Gastrocnemius medialis (tissue), 4 donors: ENCODE data around the gene ANO5.

Experiments
- CTCF ChIP-seq, 5 experiments: fragments of 450-650 bp in 3 of 5; fragments of 200-600 bp in 2 of 5; sonication (generic) in 2 of 5; IDR thresholded peaks in 4 of 5; conservative IDR thresholded peaks in 1 of 5; 1 replicate in 4 of 5; 2 replicates in 1 of 5; pipeline ENCODE4 v1.5.1; 2016 to 2019; ENCODE audit warnings: antibody characterized with exemption in 5 of 5, mild to moderate bottlenecking in 3 of 5, moderate library complexity in 3 of 5
- POLR2A ChIP-seq, 2 donors: fragments of 450-650 bp; IDR thresholded peaks; one replicate each; pipeline ENCODE4 v1.6.1; 2017; ENCODE audit warnings: antibody characterized with exemption in 2 of 2, mild to moderate bottlenecking in 2 of 2, moderate library complexity in 2 of 2

DNA sequence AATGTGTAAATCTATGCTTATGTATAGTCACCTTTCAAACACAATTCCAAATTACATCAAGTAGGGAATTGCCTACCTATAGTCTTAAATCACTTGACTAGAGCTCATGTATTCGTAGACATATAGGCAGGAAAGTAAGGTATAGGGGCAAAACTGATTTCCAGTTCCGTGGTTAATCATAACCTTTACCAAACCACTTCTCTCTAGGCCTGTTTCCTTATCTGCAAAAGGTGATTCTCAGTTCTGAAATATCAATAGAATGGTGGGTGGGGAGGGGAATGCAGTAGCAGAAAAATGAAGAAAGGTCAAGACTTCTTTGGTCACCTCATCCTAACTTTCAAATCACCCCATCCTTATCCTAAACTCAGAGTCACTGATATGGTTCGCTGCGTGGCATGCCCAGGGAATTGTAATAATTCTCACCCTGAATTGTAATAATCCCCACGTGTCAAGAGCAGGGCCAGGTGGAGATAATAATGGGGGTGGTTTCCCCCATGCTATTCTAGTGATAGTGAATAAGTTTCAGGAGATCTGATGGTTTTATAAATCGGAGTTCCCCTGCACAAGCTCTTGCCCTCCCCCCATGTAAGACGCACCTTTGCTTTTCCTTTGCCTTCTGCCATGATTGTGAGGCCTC lies 1.9 kb upstream of the ANO5 start:
- TF ChIP-seq POLR2A (IDR thresholded peaks at IDR 0.05), result no peak
- TF ChIP-seq CTCF (IDR thresholded peaks at IDR 0.05 in 4 of 5, conservative IDR thresholded peaks at IDR 0.05 in 1 of 5), result no peak
